ENCODE measurements around the gene ETFBKMT. TPM values are rescaled to one million over a fixed set of nuclear protein-coding genes. Genes with fewer than 3 reads are reported as not detected.

The ETFBKMT gene
- total RNA-seq, 2 donors from 2014 or later: 2.0 to 2.4 TPM

DNA sequence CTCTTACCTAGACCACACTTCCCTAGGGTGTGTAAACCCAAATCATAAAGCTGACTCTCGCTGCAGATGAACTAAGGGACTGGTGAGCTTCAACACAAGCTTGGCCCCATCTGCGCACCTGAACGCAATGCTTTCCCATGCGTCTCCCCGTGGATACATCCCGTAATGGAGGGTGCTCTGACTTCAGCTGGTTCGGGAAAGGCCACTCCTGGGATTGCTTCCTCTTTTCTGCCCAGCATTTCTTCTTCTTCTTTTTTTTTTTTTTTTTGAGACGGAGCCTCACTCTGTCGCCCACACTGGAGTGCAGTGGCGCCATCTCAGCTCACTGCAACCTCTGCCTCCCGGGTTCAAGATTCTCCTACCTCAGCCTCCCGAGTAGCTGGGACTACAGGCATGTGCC is 27.7 kb upstream of the ETFBKMT start:
- no peaks in the 10 kb centered on the region for H3K9me3 Mint-ChIP-seq
- no peaks in the 10 kb centered on the region for H3K27me3 Mint-ChIP-seq (ENCODE audit: insufficient read depth)
- no peaks in the 10 kb centered on the region for H3K27me3 ChIP-seq (ENCODE audit: control insufficient read depth, insufficient read depth, low read length, poor library complexity, severe bottlenecking)
- H3K4me3 ChIP-seq (ENCODE audit: low read length): no peak overlapping the region
- TF ChIP-seq, protein P1, sequence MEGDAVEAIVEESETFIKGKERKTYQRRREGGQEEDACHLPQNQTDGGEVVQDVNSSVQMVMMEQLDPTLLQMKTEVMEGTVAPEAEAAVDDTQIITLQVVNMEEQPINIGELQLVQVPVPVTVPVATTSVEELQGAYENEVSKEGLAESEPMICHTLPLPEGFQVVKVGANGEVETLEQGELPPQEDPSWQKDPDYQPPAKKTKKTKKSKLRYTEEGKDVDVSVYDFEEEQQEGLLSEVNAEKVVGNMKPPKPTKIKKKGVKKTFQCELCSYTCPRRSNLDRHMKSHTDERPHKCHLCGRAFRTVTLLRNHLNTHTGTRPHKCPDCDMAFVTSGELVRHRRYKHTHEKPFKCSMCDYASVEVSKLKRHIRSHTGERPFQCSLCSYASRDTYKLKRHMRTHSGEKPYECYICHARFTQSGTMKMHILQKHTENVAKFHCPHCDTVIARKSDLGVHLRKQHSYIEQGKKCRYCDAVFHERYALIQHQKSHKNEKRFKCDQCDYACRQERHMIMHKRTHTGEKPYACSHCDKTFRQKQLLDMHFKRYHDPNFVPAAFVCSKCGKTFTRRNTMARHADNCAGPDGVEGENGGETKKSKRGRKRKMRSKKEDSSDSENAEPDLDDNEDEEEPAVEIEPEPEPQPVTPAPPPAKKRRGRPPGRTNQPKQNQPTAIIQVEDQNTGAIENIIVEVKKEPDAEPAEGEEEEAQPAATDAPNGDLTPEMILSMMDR (conservative IDR thresholded peaks at IDR 0.05): no peak
- DNase-seq: no peak
- no peaks in the 10 kb centered on the region for H3K4me1 ChIP-seq (ENCODE audit: control insufficient read depth, insufficient read depth, low read length)
- H3K27ac Mint-ChIP-seq: no peak overlapping the region
- H3K9ac ChIP-seq (ENCODE audit: extremely low read depth, low read length, poor library complexity, severe bottlenecking): no peak overlapping the region
- H3K4me3 Mint-ChIP-seq: no peak overlapping the region
- H3K36me3 Mint-ChIP-seq (ENCODE audit: low read depth): no peaks in the 10 kb centered on the region
- no peak overlapping the region for H3K27ac ChIP-seq (ENCODE audit: low read depth, low read length)
- 86 to 95% methylated on average over 7 to 12 of the region's 12 CpGs for WGBS, 2 experiments (ENCODE audit: insufficient coverage in 1 of 2, insufficient read length in 1 of 2)
- peaks cover 34% of the 10 kb centered on the region for H3K4me1 Mint-ChIP-seq
- no peaks in the 10 kb centered on the region for H3K36me3 ChIP-seq (ENCODE audit: control insufficient read depth, insufficient read depth, low read length)
- H3K9me3 ChIP-seq (ENCODE audit: control insufficient read depth, low read length): no peaks in the 10 kb centered on the region

DNA sequence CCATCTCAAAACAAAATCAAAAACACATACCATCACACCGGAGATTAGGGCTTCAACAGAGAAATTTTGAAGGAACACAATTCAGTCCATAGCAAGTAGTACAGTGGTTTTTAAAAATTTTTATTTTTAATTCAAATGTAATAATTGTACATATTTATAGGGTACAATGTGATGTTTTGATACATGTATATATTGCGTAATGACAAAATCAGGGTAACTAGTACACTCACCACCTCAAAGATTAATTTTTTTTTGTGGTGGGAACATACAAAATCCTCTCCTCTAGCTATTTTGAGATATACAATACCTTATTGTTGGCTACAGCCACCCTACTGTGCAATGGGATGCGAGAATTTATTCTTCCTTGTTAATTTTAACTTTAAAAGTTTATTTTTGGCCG is 26.0 kb upstream of the ETFBKMT start:
- no peaks in the 10 kb centered on the region for H3K4me1 ChIP-seq (ENCODE audit: control insufficient read depth, insufficient read depth, low read length)
- DNase-seq: no peak
- no peak overlapping the region for H3K4me3 Mint-ChIP-seq
- no peaks in the 10 kb centered on the region for H3K9me3 ChIP-seq (ENCODE audit: control insufficient read depth, low read length)
- no peaks in the 10 kb centered on the region for H3K9me3 Mint-ChIP-seq
- TF ChIP-seq, protein P1 (conservative IDR thresholded peaks at IDR 0.05): no peak
- H3K36me3 Mint-ChIP-seq (ENCODE audit: low read depth): no peaks in the 10 kb centered on the region
- H3K36me3 ChIP-seq (ENCODE audit: control insufficient read depth, insufficient read depth, low read length): no peaks in the 10 kb centered on the region
- no peaks in the 10 kb centered on the region for H3K27me3 Mint-ChIP-seq (ENCODE audit: insufficient read depth)
- H3K27ac Mint-ChIP-seq: no peak overlapping the region
- no peak overlapping the region for H3K27ac ChIP-seq (ENCODE audit: low read depth, low read length)
- no peaks in the 10 kb centered on the region for H3K27me3 ChIP-seq (ENCODE audit: control insufficient read depth, insufficient read depth, low read length, poor library complexity, severe bottlenecking)
- 89 to 90% methylated on average over 2 to 3 of the region's 4 CpGs for WGBS, 2 experiments (ENCODE audit: insufficient coverage in 1 of 2, insufficient read length in 1 of 2)
- H3K4me1 Mint-ChIP-seq: peaks cover 34% of the 10 kb centered on the region
- no peak overlapping the region for H3K9ac ChIP-seq (ENCODE audit: extremely low read depth, low read length, poor library complexity, severe bottlenecking)
- no peak overlapping the region for H3K4me3 ChIP-seq (ENCODE audit: low read length)

DNA sequence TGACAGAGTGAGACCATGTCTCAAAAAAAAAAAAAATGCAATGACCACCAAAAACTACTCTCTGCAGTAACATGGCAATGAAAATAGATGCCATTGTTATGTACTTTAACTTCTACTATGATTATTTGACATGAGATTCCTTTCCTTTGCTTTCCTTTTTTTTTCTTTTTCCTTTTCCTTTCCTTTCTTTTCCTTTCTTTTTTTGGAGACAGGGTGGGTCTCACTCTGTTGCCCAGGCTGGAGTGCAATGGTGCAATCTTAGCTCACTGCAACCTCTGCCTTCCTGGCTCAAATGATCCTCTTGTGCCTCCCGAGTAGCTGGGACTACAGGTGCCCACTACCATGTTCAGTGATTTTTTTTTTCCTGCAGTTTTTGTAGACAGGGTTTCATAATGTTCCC is 24.9 kb upstream of the ETFBKMT start:
- no peaks in the 10 kb centered on the region for H3K36me3 Mint-ChIP-seq (ENCODE audit: low read depth)
- H3K4me1 Mint-ChIP-seq: peaks cover 30% of the 10 kb centered on the region
- H3K27me3 Mint-ChIP-seq (ENCODE audit: insufficient read depth): no peaks in the 10 kb centered on the region
- TF ChIP-seq, protein P1 (conservative IDR thresholded peaks at IDR 0.05): no peak
- no peak overlapping the region for H3K9ac ChIP-seq (ENCODE audit: extremely low read depth, low read length, poor library complexity, severe bottlenecking)
- no peak overlapping the region for H3K4me3 Mint-ChIP-seq
- H3K27me3 ChIP-seq (ENCODE audit: control insufficient read depth, insufficient read depth, low read length, poor library complexity, severe bottlenecking): no peaks in the 10 kb centered on the region
- no peak overlapping the region for H3K27ac ChIP-seq (ENCODE audit: low read depth, low read length)
- 75 to 90% methylated on average over 1 of the region's 1 CpG for WGBS, 2 experiments (ENCODE audit: insufficient coverage in 1 of 2, insufficient read length in 1 of 2)
- H3K36me3 ChIP-seq (ENCODE audit: control insufficient read depth, insufficient read depth, low read length): no peaks in the 10 kb centered on the region
- DNase-seq: no peak
- H3K4me1 ChIP-seq (ENCODE audit: control insufficient read depth, insufficient read depth, low read length): no peaks in the 10 kb centered on the region
- H3K4me3 ChIP-seq (ENCODE audit: low read length): no peak overlapping the region
- H3K9me3 ChIP-seq (ENCODE audit: control insufficient read depth, low read length): no peaks in the 10 kb centered on the region
- no peak overlapping the region for H3K27ac Mint-ChIP-seq
- H3K9me3 Mint-ChIP-seq: no peaks in the 10 kb centered on the region

Data from endodermal cell (in vitro differentiated cells).